CD14-positive monocyte (primary cell): ENCODE results near the gene SNX30. TPM values are rescaled to one million over a fixed set of nuclear protein-coding genes. Genes with fewer than 3 reads are reported as not detected.

ENCODE experiments used
- DNase-seq, 3 donors: peaks; one replicate each; pipeline ENCODE4 v3.0.0-alpha.2; 2011 to 2022
- H2AFZ ChIP-seq: 2 replicates; pipeline ENCODE4 v1.6.0; 2012; ENCODE audit warnings: mild to moderate bottlenecking, low read depth, low read length, inconsistent platforms; ENCODE audit not compliant: insufficient read depth, poor library complexity, severe bottlenecking
- H3K27ac ChIP-seq, 2 donors: 1 replicate in 1 of 2; 2 replicates in 1 of 2; pipeline ENCODE4 v1.5.1; 2012 to 2013; ENCODE audit warnings: low read length in 2 of 2, control low read depth in 1 of 2, inconsistent platforms in 1 of 2, low read depth in 1 of 2, mild to moderate bottlenecking in 1 of 2
- H3K27me3 ChIP-seq, 2 donors: one replicate each; pipeline versions ENCODE4 v1.6.0 to v1.6.1; 2011 to 2013; ENCODE audit warnings: low read length in 2 of 2; ENCODE audit not compliant: control insufficient read depth in 2 of 2, insufficient read depth in 2 of 2
- H3K36me3 ChIP-seq, 2 donors: replicated peaks in 1 of 2; 1 replicate in 1 of 2; 2 replicates in 1 of 2; pipeline versions ENCODE4 v1.5.1 to v1.6.1; 2012 to 2013; ENCODE audit warnings: low read length in 2 of 2, control low read depth in 1 of 2, inconsistent platforms in 1 of 2, mild to moderate bottlenecking in 1 of 2; ENCODE audit not compliant: insufficient read depth in 2 of 2, control insufficient read depth in 1 of 2
- H3K4me1 ChIP-seq, 2 donors: 1 replicate in 1 of 2; 2 replicates in 1 of 2; pipeline versions ENCODE4 v1.5.1 to v1.6.1; 2012 to 2013; ENCODE audit warnings: low read length in 2 of 2, control low read depth in 1 of 2, inconsistent platforms in 1 of 2, mild to moderate bottlenecking in 1 of 2, moderate library complexity in 1 of 2; ENCODE audit not compliant: insufficient read depth in 2 of 2, control insufficient read depth in 1 of 2
- H3K4me2 ChIP-seq: replicated peaks from 2 replicates; pipeline ENCODE3; 2012; ENCODE audit warnings: low read length, moderate library complexity, mild to moderate bottlenecking; ENCODE audit not compliant: poor library complexity, severe bottlenecking; ENCODE audit errors: extremely low read depth
- H3K4me3 ChIP-seq, 3 experiments: fragments of 200-600 bp in 1 of 3; sonication (generic) in 1 of 3; replicated peaks in 1 of 3; 1 replicate in 2 of 3; 2 replicates in 1 of 3; pipeline ENCODE4 v1.5.1; 2011 to 2013; ENCODE audit warnings: low read length in 3 of 3, mild to moderate bottlenecking in 3 of 3, control low read depth in 2 of 3, low read depth in 2 of 3, inconsistent platforms in 1 of 3, moderate library complexity in 1 of 3
- H3K79me2 ChIP-seq: 2 replicates; pipeline ENCODE4 v1.6.0; 2012; ENCODE audit warnings: mild to moderate bottlenecking, control low read depth, inconsistent platforms, low read length, moderate library complexity; ENCODE audit not compliant: insufficient read depth
- H3K9ac ChIP-seq: 2 replicates; pipeline ENCODE4 v1.6.0; 2017; ENCODE audit warnings: low read length, mild to moderate bottlenecking; ENCODE audit not compliant: insufficient read depth, poor library complexity, severe bottlenecking
- H3K9me3 ChIP-seq, 2 donors: replicated peaks in 1 of 2; 1 replicate in 1 of 2; 2 replicates in 1 of 2; pipeline versions ENCODE4 v1.5.1 to v1.6.1; 2012 to 2013; ENCODE audit warnings: low read length in 2 of 2, control low read depth in 1 of 2; ENCODE audit not compliant: control insufficient read depth in 1 of 2, insufficient read depth in 1 of 2
- H4K20me1 ChIP-seq: 2 replicates; pipeline ENCODE4 v1.6.0; 2012; ENCODE audit warnings: mild to moderate bottlenecking, low read length, control low read depth, moderate library complexity; ENCODE audit not compliant: insufficient read depth
- H3K27ac Mint-ChIP-seq, 7 donors: one replicate each; pipeline ENCODE4 v1.8.0; 2020; ENCODE audit warnings: mild to moderate bottlenecking in 7 of 7, mixed read lengths in 7 of 7, moderate library complexity in 6 of 7, inconsistent platforms in 2 of 7
- H3K27me3 Mint-ChIP-seq, 3 donors: one replicate each; pipeline ENCODE4 v1.8.0; 2021 to 2022; ENCODE audit warnings: low read depth in 3 of 3, mild to moderate bottlenecking in 3 of 3, mixed read lengths in 3 of 3, moderate library complexity in 3 of 3, inconsistent platforms in 1 of 3
- H3K36me3 Mint-ChIP-seq, 2 donors: one replicate each; pipeline ENCODE4 v1.8.0; 2020; ENCODE audit warnings: mixed read lengths in 2 of 2, inconsistent platforms in 1 of 2, mild to moderate bottlenecking in 1 of 2
- H3K4me1 Mint-ChIP-seq: one replicate; pipeline ENCODE4 v1.8.0; 2020; ENCODE audit warnings: mild to moderate bottlenecking, mixed read lengths
- H3K4me3 Mint-ChIP-seq, 2 donors: one replicate each; pipeline ENCODE4 v1.8.0; 2020; ENCODE audit warnings: mild to moderate bottlenecking in 2 of 2, mixed read lengths in 2 of 2, moderate library complexity in 1 of 2
- H3K9me3 Mint-ChIP-seq, 7 donors: one replicate each; pipeline ENCODE4 v1.8.0; 2020 to 2022; ENCODE audit warnings: mixed read lengths in 7 of 7, mild to moderate bottlenecking in 6 of 7, moderate library complexity in 6 of 7, inconsistent platforms in 2 of 7
- CTCF ChIP-seq: fragments of 200-600 bp; IDR thresholded peaks from one replicate; pipeline ENCODE4 v1.8.0; 2022; ENCODE audit warnings: antibody characterized with exemption, mild to moderate bottlenecking
- WGBS: methylation state at CpG from one replicate; pipeline ENCODE4 v1.1.5; 2013; ENCODE audit warnings: missing lambda C conversion rate; ENCODE audit not compliant: insufficient coverage; 5-methylcytosine and 5-hydroxymethylcytosine counted together
- intact Hi-C, 2 donors: fragments of 100-400 bp; cut with micrococcal nuclease; formaldehyde crosslinking; loops; one replicate each; pipeline versions ENCODE4 v1.15.0 to v1.15.1; 2023
- polyA minus RNA-seq: library from RNA; depleted of rRNA, polyadenylated mRNA; stranded (reverse); fragments of >200 nt; gene quantifications from 2 replicates; pipeline ENCODE4 v1.2.3, GENCODE V29; 2012
- polyA plus RNA-seq, 3 donors: library from polyadenylated mRNA; depleted of rRNA in 1 of 3; unstranded in 2 of 3; stranded (reverse) in 1 of 3; fragments of 300-500 nt in 2 of 3; fragments of >200 nt in 1 of 3; fragmentation: Illumina TruSeq in 2 of 3; gene quantifications; 1 replicate in 2 of 3; 2 replicates in 1 of 3; pipeline ENCODE4 v1.2.3, GENCODE V29; 2012 to 2021
- total RNA-seq, 12 experiments: library from RNA in 1 of 12; stranded (reverse) in 1 of 12; fragments of 120-200 nt in 1 of 12; gene quantifications; one replicate each; pipeline ENCODE4 v1.2.4 and lab custom pipeline; 2013 to 2026; ENCODE audit warnings: mixed read lengths in 6 of 12, inconsistent platforms in 1 of 12

Gene SNX30, protein sequence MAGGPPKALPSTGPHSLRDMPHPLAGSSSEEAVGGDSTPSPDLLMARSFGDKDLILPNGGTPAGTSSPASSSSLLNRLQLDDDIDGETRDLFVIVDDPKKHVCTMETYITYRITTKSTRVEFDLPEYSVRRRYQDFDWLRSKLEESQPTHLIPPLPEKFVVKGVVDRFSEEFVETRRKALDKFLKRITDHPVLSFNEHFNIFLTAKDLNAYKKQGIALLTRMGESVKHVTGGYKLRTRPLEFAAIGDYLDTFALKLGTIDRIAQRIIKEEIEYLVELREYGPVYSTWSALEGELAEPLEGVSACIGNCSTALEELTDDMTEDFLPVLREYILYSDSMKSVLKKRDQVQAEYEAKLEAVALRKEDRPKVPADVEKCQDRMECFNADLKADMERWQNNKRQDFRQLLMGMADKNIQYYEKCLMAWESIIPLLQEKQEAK
- total RNA-seq (2013), result 29.7 TPM
- polyA plus RNA-seq, result 10 to 100 TPM; 10.3 to 31.3 (median 10.4) TPM
- polyA minus RNA-seq, result 13.9 and 16.7 TPM in 2 replicates
- 17.0 to 194 (median 167) reads per million in 11 experiments for total RNA-seq (lab: John Stamatoyannopoulos, UW)

DNA sequence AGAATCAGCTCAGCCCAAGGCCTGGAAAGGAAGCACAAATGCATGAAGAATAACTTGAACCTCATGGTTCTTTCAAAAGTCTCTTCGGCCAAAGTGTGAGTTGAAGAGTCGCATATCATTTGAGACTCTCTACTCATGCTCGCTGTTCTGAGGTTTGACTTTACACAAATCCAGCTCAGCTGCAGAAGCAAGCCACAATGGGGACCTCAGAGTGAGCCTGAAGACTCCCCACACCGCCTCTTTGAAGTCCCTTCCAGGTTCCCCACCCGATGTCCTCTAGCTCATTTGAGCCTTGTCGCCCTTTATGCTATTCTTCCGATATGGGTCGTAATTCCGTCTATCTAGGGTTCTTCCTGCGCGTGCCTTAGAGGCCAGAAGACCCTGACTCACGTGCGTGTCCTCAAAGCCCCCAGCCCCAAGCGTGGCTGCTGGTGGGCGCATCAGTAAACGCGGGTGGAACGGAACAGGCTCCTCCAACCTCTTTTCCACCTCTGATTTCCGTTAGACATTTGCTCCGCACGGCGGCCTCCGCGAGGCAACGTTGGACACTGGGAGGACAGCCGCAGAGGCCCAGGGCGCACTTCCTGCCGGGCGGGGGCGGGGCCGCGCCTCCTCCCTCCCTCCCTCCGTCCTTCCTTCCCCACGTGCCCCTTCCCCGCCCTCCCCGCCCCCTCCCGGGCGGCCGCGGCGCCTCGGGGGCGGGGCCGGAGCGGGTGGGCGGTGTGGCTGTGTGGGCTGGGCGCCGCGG is at the start of gene SNX30:
TSS of gene SNX30 (plus strand) at position 745 of the 748 bp plus-strand sequence. CDS start 242 bp downstream, outside the sequence.
- Histone ChIP-seq H3K9me3 (no peaks in the 10 kb centered on the region), H3K27me3 (no peaks in the 10 kb centered on the region), H3K9ac (peak within 1 kb of the TSS; percentile 92), H3K36me3 (no peaks in the 10 kb centered on the region), H3K4me3 (peak within 1 kb of the TSS; percentile 77 to 84 (median 81)), H3K4me1 (peaks cover 56 to 68% of the 10 kb centered on the region in 2 donors), H3K27ac (peak within 1 kb of the TSS; percentile 86 to 91), H3K79me2 (peaks cover 45% of the 10 kb centered on the region), H3K4me2 (peak within 1 kb of the TSS; percentile 77), H2AFZ (peak within 1 kb of the TSS; percentile 96), H4K20me1 (peaks cover 34% of the 10 kb centered on the region)
- intact Hi-C loops, result loop anchor here (2.0 to 5.0 kb wide), 5 partner anchors 31 to 568 kb away; partner anchors contain the start of gene INIP (in 2 of the 2)
- Mint-ChIP-seq H3K4me3 (peak within 1 kb of the TSS; percentile 92 to 96), H3K36me3 (peaks cover 4 to 7% of the 10 kb centered on the region in 2 donors), H3K27ac (peak within 1 kb of the TSS; percentile 94 to 98 (median 95)), H3K4me1 (peaks cover 67% of the 10 kb centered on the region), H3K9me3 (peaks cover 0 to 3% (median 0%) of the 10 kb centered on the region in 7 donors), H3K27me3 (no peaks in the 10 kb centered on the region)
- 5% methylated on average over 38 of the region's 49 CpGs for WGBS
- DNase-seq, result peak; percentile 80 to 89 (median 87)
- no peak for TF ChIP-seq CTCF

DNA sequence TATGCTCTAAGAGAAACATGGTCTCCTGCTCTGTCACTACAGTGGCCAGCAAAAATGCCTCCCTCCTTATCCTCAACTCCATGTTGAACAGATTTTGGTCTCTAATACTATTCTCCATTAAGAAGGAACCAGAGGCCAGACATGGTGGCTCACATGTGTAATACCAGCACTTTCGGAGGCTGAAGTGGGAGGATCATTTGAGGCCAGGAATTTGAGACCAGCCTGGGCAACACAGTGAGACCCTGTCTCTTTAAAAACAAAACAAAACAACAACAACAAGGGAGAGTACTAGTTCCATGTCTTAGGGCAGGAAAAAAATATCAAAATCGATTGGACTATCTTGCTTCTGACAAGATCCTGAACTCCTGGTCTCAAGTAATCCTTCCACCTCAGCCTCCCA is 47.3 kb upstream of the SNX30 start:
- intact Hi-C loops, result no loop called here
- Histone ChIP-seq H3K4me1 (no peaks in the 10 kb centered on the region), H3K27ac (peak overlapping the region in 1 of 2 donors; percentile 24), H3K27me3 (no peaks in the 10 kb centered on the region), H3K36me3 (peaks cover 31 to 74% of the 10 kb centered on the region in 2 donors), H3K9ac (no peak overlapping the region), H2AFZ (no peak overlapping the region), H3K4me3 (no peak overlapping the region), H3K79me2 (peaks cover 75% of the 10 kb centered on the region), H3K9me3 (no peaks in the 10 kb centered on the region), H4K20me1 (peaks cover 35% of the 10 kb centered on the region), H3K4me2 (no peak overlapping the region)
- H3K27me3 Mint-ChIP-seq, result peaks cover 0 to 2% (median 0%) of the 10 kb centered on the region in 3 donors
- DNase-seq, result no peak
- peaks cover 34 to 59% of the 10 kb centered on the region in 2 donors for H3K36me3 Mint-ChIP-seq
- no peak for TF ChIP-seq CTCF
- no peak overlapping the region for H3K4me3 Mint-ChIP-seq
- H3K4me1 Mint-ChIP-seq, result no peaks in the 10 kb centered on the region
- H3K9me3 Mint-ChIP-seq, result peaks cover 0 to 2% (median 0%) of the 10 kb centered on the region in 7 donors
- peak overlapping the region in 4 of 7 donors; percentile 18 to 79 (median 50) for H3K27ac Mint-ChIP-seq
- 100% methylated on average over 1 of the region's 2 CpGs for WGBS
